GM12801 (cell line): Measurements from ENCODE around the gene AP4S1.

Experiments used
- CTCF ChIP-seq: IDR thresholded peaks from one replicate; pipeline ENCODE4 v1.5.1; 2011; ENCODE audit warnings: control low read depth; ENCODE audit not compliant: insufficient read length; ENCODE audit errors: extremely low read depth

The AP4S1 gene

GRCh38 chr14:31038521-31039166 is 13.2 kb downstream of the AP4S1 start:
- TF ChIP-seq CTCF: no peak

- no peak for TF ChIP-seq CTCF
Observed at GRCh38 chr14:31042300-31042699, 16.9 kb downstream of the AP4S1 start.

- TF ChIP-seq CTCF: no peak
Observed at GRCh38 chr14:31043379-31043778, 17.9 kb downstream of the AP4S1 start.

GRCh38 chr14:31045501-31046080 is 20.1 kb downstream of the AP4S1 start:
- TF ChIP-seq CTCF: no peak

- TF ChIP-seq CTCF: no peak
Observed at GRCh38 chr14:31047503-31047902, 22.1 kb downstream of the AP4S1 start.

GRCh38 chr14:31051023-31051422 is 25.6 kb downstream of the AP4S1 start:
- TF ChIP-seq CTCF: no peak

- no peak for TF ChIP-seq CTCF
Observed at GRCh38 chr14:31051511-31051910, 26.1 kb downstream of the AP4S1 start.
